D341Med (cell line): ENCODE measurements around the gene OTUD3.

Source experiments
- DNase-seq: peaks from one replicate; pipeline ENCODE4 v3.0.0; 2012; ENCODE audit warnings: low spot score

OTUD3 gene

GRCh38 chr1:19955534-19956170 lies 73.5 kb downstream of the OTUD3 start:
- DNase-seq = no peak

GRCh38 chr1:19957779-19958178 lies 75.6 kb downstream of the OTUD3 start:
- DNase-seq = no peak

- no peak for DNase-seq
These were observed 78.4 kb downstream of the OTUD3 start for GRCh38 chr1:19960591-19960990.
